Measurements from ENCODE around the gene ARHGAP26. TPM values are rescaled to one million over a fixed set of nuclear protein-coding genes. Genes with fewer than 3 reads are reported as not detected.

ARHGAP26 gene
- total RNA-seq, 1 donor from 2014 or later = 25.2 TPM

DNA sequence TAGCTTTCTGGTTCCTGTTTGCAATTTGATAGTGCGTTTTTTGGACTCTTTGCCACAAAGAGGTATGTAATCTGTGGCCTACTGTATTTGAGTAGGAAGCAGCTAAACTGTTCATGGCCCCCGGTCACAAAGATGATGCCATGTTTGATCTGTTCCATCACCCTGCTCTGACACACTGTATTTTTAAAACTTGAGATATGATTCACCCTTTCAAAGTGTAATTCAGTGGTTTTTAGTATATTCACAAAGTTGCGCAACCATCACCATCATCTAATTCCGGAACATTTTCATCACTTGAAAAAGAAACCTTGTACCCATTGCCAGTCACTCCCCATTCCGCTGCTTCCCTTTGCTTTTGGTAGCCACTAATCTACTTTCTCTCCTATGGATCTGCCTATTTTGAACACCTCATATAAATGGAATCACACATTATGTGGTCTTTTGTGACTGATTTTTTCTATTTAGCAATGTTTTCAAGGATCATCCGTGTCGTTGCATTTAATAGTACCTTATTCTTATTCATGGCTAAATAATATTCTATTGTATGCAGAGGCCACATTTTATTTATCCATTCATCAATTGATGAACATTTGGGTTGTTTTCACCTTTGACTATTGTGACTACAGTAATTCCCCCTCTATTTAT lies 491.7 kb downstream of the ARHGAP26 start:
- DNase-seq (ENCODE audit: low read depth in 2 of 2) = no peak

DNA sequence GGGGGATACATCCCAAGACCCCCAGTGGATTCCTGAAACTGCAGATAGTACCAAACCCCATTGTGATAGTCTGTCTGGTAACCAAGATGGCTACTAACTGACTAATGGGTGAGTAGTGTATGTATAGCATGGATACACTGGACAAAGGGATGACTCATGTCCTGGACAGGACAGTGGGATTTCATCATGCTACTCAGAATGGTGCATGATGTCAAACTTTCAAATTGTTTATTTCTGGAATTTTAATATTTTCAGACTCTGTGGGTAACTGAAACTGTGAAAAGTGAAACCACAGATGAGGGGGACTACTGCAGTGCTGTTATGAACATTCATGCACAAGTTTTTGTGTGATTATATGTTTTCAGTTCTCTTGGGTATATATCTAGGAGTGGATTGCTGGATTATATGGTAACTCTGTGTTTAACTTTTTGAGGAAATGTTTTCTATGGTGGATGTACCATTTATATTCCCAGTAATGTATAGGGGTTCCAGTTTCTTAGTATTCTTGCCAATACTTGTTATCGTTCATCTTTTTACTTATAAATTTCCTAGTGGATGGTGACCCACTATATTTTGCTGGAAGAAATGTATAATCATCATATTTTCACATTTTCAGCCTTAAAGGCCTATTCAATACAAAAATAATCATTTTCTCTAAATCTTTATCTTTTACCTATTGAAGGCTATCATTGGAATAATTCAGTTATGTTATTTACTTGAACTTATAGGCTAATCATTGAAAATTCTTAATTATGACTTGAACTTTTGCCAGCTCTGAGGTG lies 492.4 kb downstream of the ARHGAP26 start:
- DNase-seq (ENCODE audit: low read depth in 2 of 2) = peak; percentile 39 to 73

DNA sequence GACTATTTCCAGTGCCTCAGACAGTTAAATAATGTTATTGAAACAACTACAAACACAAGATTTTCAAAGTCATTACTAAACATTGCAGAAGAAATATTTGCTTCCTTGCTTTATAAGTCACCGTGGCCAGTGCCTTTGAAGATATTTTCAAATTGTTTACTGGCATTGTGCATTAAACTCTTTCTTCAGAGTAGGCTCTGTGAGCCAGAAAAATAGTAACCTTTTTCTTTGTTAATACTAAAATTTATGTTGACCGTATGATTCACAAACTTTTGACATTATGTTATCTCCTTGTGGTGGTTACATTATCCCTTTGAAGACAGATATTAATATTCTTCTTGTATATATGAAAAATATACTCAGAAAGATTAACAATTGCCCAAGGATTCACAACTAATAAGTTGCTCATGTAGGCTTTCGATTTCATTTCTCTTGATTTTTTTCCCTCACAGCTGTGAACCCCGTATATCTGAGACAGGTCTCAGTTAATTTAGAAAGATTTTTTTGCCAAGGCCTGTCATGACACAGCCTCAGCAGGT lies 493.2 kb downstream of the ARHGAP26 start:
- DNase-seq (ENCODE audit: low read depth in 2 of 2) = no peak

DNA sequence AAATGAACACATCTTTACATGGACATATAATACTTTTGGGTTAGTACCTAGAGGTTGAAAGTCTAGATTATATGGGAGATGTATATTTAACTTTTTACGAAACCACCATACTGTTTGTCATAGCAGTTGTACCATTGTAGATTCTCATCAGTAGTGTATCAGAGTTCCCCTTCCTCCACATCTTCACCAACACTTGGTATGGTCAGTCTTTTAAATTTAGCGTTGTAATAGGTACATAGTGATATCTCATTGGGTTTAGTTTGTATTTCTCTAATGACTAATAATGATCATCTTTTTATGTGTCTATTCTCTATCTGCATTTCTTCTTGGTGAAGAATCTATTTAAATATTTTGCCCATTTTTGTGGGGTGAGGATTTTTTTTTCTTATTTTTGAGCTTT lies 495.8 kb downstream of the ARHGAP26 start:
- no peak for DNase-seq (ENCODE audit: low read depth in 2 of 2)

DNA sequence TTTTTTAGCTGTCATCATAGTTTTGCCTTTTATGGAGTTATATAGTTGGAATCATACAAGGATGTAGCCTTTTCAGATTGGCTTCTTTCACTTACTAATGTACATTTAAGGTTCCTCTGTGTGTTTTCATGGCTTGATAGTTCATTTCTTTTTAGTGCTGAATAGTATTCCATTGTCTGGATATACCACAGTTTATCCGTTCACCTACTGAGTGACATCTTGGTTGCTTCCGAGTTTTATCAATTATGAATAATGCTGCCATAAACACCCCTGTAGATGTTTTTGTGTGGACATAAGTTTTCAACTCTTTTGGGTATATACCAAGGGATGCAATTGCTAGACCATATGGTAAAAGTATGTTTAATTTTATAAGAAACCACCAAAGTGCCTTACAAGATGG lies 497.0 kb downstream of the ARHGAP26 start:
- no peak for DNase-seq (ENCODE audit: low read depth in 2 of 2)

DNA sequence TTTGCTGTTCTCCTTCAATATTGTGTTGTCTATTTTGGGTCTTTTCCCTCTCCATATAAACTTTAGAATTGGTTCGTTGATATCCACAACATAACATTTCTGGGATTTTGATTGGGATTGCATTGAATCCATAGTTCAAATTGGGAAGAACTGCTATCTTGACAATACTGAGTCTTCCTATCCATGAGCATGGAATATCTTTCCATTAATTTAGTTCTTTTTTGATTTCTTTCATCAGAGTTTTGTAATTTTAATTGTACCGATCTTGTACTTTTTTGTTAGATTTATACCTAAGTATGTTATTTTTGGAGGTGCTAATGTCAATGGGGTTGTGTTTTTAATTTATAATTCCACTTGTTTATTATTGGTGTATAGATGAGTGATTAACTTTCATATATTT lies 498.2 kb downstream of the ARHGAP26 start:
- DNase-seq (ENCODE audit: low read depth in 2 of 2) = no peak

DNA sequence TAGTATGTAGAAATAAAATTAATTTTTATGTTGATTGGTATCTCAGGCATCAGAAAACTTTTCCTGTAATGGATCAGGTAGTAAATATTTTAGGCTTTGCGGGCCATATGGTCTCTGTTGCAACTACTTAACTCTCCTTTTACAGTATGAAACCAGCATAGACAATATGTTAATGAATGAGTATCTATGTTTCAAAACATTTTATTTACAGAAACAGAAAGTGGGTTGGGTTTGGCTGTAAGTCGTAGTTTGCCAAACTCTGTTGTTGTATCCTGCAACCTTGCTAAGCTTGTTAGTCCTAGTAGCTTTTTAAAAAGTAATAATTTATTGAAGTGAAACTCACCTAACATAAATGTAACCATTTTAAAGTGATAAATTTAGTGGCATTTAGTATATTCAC lies 501.3 kb downstream of the ARHGAP26 start:
- no peak for DNase-seq (ENCODE audit: low read depth in 2 of 2)

DNA sequence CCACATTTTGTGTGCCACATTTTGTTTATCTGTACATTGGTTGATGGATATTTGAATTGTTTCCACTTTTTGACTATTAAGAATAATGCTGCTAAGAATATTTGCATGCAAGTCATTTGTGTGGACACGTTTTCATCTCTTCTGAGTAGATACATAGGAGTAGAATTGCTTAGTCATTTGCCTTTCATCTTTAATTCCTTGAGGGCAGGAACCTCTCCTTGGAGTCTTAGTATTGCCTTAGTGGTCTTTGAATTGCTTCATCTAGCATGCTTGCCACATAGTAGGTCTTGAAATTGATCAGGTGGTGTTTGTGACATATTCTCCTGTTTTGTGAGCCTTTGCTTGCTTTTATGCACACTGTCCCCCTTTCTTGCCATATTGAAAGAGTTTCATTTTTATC lies 504.8 kb downstream of the ARHGAP26 start:
- DNase-seq (ENCODE audit: low read depth in 2 of 2) = no peak

DNA sequence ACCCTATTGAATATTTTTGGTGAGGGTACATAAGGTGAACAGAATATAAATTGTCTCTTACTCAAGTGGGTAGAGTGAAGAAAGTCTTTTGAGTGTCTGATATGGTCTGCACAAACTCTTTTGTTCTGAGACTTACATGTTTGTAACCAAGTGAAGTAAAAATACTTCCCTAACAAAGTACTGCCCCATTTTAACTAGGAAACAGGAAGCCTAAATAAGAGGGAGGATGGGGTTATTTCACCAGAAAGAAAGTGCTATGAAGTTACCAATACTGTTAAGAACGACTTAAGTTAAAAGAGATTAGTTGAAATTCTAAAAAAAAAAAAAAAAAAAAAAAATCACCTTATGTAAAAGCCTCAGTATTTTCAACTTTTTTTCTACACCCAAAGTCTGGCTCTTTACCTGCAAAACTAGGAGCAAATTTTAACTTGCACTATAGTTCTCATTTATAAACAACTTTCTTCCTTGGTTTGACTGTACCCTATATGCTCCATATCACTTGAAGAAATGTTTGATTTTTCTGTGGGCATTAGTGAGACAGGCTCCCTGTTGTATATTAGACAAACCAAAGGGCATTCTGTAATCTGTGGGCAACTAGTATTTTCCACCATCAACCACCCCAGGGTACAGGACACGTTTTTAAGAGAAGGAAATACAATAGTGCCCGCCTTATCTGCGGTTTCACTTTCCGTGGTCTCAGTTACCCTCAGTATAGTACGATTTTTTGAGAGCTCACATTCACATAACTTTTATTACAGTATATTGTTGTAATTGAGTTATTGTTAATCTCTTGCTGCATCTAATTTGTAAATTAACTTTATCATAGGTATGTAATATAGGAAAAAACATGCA lies 505.6 kb downstream of the ARHGAP26 start:
- DNase-seq (ENCODE audit: low read depth in 2 of 2) = no peak

DNA sequence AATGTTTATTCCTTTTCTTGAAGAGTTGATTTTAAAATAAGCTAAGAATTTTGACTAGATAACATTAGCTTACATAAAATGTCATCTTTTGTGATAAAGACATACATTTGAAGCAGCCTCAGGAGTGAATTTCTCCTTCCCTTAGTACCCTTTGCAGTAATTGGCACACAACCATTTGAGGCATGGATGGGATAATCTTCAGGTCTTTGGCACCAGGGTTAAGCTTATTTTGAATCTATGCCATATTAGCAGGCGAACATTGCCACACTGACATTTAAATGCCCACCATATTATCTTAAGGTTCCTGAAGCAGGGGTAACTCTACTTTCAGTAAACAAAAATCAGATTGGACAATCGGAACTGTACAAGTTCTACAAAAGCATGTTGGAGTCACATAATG lies 507.4 kb downstream of the ARHGAP26 start:
- no peak for DNase-seq (ENCODE audit: low read depth in 2 of 2)

Other genes with a start within 250 kb of the ARHGAP26 start
- 0.13 TPM in 2 replicates for gene FGF1, start 84.3 kb upstream of the ARHGAP26 start, total RNA-seq

Data from dermis microvascular lymphatic vessel endothelial cell (primary cell).